NCI-H345 treated with DMSO at 0.1 percent for 48 hours (cell line): ENCODE measurements around the gene FOXL3.
"Not testable (repeated sequence)": the region's sequence is repeated elsewhere in the genome, so short reads cannot be mapped to it uniquely, and the experiment has no call there.

Experiments
- DNase-seq: peaks from one replicate; lab custom pipeline; 2025; ENCODE audit not compliant: unreplicated experiment; lab: John Stamatoyannopoulos, UW

The FOXL3 gene

DNA sequence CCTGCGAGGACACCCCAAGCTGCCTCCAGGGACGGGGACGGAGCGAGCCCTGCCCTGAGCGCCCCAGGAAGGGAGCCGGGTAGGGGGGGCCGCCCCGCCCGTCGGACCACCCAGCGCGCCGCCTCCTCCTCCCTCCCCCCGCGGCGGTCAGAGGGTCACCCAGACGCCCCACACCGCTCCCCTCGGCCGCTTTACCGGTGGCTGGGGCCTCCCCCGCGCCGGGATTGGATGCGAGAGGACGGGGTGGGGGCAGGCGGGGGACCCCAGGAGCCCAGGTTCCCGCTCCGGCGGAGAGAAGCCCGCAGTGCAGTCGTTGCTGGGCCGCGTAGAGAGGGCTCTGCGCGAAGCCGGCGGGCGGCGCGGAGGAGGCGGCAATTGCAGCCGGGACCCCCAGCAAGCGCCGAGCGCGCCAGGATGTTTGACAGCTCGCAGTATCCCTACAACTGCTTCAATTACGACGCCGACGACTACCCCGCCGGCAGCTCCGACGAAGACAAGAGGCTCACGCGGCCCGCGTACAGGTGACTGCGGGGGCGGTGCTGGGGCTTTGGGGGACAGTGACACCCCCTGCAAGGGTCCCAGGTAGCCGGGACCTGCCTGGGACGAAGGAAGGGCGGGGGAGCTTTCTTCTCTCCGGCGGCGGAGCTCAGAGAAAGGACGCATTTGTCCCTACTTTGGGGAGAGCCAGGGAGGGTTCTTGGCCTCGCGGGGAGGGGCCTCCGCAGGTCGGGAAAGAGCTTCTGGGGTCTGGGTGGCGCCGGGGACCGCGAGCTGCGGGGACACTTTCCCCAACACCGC, at the start of gene FOXL3:
FOXL3 (plus strand) TSS at position 415 of the 798 bp plus-strand sequence; CDS start at position 415, 0 bp downstream.
- DNase-seq, result no peak

DNA sequence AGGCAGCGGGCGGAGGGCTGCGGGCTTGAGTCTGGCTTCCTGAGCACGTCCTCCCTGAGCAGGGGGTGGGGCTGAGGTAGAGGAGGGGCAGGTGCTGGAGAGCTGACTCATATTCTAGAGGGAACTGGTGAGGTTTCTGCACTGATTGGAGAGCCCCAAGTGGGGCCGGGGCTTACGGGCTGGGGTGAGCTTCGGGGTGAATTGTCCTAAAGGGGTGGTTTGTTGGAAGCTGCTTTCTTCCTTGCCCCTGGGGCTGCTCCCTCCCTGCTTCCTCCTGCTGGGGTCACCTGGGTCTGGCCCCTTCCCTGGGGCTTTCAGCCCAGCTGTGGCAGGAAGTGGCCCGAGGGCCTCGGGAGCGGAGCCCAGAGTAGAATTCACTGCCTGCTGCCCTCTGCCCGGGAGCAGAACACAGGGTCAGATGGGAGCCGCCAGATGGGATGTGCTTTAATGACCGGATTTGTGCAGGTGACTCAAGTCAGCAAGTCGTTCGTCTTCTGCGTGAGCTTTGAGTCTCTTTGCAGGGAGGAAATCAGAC, 49.0 kb upstream of the FOXL3 start:
- no peak for DNase-seq

DNA sequence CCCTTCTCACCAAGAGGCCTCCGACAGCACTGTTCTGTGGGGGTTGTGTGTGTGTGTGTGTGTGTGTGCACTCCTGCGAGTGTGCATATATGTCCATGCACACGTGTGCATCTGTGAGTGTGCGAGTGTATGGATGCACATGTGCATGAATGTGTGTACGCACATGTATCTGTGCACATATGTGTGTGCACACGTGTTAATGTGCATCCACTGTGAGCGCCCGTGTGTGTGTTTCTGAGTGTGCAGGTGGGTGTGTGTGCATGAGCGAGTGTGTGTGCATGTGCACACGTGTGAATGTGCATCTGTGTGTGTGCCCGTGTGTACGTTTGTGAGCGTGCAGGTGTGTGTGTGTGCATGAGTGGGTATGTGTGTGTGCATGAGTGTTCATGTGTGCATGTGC, 48.5 kb upstream of the FOXL3 start:
- no peak for DNase-seq

DNA sequence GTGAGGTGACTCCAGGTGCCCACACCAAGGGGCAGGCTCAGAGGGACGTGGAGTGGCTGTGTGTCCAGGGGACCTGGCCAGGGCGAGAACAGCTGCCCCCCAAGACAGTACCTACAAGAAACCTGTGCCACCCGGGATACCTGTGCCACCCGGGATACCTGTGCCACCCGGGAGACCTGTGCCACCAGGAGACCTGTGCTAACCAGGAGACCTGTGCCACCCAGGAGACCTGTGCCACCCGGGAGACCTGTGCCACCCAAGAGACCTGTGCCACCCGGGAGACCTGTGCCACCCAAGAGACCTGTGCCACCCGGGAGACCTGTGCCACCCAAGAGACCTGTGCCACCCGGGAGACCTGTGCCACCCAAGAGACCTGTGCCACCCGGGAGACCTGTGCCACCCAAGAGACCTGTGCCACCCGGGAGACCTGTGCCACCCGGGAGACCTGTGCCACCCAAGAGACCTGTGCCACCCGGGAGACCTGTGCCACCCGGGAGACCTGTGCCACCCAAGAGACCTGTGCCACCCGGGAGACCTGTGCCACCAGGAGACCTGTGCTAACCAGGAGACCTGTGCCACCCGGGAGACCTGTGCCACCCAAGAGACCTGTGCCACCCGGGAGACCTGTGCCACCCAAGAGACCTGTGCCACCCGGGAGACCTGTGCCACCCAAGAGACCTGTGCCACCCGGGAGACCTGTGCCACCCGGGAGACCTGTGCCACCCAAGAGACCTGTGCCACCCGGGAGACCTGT, 47.0 kb upstream of the FOXL3 start:
- DNase-seq, result not testable (repeated sequence)

DNA sequence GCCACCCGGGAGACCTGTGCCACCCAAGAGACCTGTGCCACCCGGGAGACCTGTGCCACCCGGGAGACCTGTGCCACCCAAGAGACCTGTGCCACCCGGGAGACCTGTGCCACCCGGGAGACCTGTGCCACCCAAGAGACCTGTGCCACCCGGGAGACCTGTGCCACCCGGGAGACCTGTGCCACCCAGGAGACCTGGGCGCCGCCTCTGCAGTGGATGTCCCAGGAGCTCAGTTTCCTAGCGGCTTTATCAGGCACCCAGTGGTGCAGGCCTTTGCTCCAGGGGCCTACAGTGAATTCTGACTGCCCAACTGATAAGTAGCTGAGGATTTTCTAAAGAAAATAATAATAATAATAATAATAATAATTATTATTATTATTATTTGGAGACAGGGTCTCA, 46.4 kb upstream of the FOXL3 start:
- DNase-seq, result not testable (repeated sequence)

DNA sequence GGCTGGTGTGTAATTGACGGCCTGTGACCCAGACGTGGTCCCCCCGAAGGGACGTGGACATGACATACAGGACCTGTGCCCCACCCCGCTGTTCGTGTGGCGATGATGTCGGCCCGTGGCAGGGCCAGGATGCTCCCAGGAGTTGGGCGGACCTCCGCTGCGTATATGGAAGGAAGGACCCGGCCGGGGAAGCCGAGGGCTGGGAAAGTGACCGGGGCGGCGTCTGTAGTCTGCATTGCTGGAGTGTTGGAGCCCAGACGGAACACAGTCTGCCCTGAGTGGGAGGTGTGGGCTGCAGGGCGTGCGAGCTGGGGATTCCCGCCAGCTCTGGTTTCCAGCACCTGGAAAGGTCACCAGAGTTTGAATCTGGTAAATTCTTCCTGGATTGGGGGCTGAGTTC, 45.0 kb upstream of the FOXL3 start:
- DNase-seq, result no peak

DNA sequence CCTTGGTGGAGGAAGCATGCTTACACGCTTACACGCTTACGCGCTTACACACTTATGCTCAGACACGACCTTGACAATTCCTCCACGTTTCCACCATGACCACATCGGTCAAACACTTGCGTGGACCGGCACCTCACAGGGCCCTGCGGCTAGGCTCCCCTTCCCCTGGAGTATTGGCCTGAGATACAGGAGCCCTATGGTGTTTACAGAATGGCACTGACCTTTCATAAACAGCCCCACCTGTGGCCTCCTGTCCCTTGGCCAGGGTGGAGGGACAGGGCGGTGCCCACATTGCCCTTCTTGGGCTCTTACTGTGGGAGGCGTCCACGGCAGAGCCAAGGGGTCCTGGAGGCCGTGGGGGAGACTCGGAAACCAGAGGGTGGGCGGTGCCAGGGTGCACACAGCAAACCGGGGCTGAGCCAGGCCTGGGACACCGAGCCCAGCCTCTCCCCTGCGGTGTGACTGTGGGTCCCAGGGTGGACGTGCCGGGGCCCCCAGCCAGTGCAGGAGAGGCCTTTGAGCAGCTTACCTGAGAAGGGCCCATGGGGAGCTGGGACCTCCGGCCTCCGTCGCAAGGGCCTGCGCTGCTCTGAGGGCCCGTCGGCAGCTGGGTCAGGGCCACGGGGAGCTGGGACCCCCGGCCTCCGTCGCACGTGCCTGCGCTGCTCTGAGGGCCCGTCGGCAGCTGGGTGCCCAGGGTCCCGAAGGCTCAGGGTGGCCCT, 44.2 kb upstream of the FOXL3 start:
- DNase-seq, result no peak

DNA sequence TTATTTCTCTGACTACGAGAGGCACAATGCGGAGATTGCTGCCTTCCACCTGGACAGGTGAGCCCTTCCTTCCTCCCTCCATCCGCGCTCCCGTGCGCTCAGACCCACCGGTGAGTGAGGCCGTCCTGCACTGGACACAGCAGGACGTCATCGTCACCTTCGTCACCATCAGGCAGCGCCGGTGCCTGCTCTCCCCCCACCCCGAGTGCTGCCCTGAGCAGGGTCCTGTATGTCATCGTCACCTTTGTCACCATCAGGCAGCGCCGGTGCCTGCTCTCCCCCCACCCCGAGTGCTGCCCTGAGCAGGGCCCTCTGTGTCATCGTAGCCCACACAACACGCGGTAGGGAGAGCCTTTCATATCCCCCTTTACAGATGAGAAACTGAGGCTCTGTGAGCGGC, 43.5 kb upstream of the FOXL3 start:
- no peak for DNase-seq

DNA sequence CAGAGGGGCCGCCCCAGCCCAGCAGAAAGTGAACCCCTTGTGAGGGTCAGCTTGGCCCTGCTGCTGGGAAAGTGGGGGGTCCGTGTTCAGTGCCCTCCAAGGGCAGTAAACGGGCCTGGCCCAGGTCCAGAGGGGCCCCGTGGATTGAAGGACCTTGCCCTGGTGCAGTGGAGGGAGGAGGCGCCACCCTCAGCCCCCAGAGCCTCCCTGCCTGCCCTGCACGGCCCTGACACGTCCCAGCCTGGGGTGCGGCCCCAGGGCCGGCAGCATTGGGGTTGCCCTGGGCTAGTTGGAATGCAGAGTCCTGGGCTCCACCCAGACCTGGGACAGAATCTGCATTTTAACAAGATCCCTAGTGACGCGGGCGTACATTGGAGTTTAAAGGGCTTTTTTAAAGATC, 42.8 kb upstream of the FOXL3 start:
- DNase-seq, result no peak

DNA sequence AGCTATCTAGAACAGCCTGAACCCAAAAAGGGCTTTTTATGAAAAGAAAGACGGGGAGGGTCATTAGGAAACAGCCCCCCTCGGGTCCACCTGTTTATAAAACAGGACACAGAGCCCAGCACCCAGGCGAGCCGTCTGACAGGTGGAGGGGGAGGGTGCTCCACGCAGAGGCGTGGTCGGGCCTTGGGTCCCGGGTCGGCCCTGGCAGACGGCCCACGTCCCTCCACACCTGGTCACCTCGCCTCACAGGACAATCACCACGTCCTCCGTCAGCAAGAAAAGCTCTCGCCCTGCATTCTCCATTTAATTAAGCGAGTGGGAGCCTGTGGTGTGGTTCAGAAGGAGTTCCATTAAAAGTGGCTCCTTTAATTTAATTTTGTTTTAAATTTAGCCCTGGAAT, 42.3 kb upstream of the FOXL3 start:
- no peak for DNase-seq

DNA sequence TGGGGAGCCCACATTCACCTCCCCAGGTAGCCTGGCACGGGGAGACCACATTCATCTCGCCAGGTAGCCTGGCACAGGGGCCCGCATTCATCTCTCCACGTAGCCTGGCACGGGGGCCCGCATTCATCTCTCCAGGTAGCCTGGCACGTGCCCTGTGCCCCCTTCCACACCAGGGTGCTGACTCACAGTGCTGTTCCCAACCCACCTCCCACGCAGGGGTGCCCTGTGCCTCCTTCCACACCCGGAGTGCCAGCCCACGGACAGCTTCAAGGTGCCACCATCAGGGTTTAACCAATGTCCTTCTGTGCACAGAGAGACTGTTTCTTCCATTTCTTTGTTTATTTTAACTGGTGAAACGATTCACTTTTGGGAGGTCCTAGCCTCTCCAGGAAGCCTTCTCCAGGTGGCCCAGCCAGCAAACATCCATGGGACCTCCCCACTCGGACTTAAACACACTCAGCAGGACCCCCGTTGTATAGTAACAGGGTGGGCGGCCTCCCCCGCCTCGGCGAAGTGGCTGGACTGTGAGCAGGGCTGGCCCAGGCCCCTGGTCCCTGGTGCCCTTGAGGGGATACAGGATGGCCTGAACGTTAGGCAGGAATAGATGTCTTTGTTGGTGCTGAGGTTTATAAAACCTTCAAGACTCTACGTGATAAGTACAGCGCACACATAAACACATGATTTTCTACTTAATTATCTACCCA, 41.1 kb upstream of the FOXL3 start:
- DNase-seq, result no peak

DNA sequence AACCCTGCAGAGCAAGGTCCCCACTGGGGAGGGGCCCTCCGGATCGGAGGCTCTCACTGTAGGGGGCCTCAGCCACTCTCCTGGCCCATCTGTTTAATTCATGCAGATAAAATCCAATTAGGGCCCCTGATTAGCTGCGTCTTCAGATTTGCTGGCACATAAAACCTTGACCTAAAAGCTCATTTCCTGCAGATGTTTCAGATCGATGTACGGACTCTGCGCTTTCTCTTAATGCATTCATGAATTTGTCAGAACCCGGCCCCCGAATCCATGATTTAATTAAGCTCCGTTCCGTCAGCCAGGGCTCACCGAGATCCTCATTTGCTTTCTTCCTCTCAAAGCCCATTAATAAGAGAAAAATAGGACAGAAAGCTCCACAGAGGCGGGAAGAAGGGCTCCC, 40.0 kb upstream of the FOXL3 start:
- DNase-seq, result no peak

DNA sequence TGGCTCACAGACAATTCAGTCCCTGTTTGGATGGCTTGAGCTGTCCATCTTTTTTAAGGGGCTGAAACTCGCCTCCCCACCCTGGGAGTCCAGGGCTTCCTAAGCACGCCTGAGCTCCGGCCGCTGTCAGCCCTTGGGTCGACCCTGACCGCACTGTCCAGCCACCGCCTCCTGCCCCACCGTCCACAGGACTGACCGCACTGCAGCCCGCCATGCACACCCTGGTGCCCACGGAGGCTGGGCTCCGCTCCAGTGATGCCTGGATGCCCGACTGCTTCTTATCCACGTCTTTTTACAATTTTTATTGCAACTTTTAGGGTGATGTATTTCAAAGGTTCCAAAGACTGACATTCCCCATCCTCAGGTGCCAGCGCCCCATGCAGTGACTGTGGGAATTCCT, 39.4 kb upstream of the FOXL3 start:
- no peak for DNase-seq

DNA sequence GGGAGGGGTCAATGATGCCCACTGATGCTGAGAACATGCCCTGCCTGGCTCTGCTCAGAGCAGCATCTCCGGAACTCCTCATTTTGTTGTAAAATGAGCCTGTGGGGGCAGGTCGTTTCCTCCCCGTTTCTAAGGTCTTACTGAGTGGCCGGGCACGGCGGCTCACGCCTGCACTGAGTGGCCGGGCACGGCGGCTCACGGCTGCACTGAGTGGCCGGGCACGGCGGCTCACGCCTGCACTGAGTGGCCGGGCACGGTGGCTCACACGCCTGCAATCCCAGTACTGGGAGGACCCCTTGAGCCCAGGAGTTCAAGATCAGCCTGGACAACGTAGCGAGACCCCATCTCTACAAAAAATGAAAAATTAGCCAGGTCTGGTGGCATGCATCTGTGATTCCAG, 39.0 kb upstream of the FOXL3 start:
- no peak for DNase-seq

DNA sequence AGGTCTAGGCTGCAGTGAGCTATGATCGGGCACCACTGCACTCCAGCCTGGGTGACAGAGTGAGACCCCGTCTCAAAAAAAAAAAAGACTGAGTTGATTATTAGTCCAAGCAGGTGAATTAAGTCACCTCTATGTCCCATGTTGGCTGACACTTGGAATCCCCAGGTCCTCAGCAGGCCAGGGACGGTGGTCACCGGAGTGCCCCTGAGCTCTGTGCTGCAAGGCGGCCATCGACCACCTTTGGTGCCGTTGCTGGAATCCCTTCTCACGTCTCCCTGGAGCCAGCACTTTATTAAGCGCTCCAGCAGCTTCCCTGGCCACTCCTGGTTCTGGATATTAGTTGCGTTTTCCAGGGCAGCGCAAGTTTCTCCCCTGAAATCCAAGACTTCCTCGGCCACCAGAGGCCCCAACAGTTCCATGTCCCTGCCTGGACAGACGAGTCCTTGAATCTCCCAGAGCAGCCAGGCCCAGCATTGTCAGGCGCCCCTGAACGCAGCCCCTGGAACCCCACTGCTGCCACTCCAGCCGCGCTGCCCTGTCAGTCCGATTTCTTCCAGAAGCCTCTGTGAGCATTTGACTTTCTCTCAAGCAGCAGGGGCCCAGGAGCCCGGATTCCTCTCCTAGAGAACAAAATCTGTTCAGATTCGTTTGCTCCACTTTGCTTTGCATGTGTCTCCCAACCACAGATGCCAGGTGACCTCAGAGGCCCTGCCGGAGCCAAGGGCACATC, 38.4 kb upstream of the FOXL3 start:
- DNase-seq, result no peak

DNA sequence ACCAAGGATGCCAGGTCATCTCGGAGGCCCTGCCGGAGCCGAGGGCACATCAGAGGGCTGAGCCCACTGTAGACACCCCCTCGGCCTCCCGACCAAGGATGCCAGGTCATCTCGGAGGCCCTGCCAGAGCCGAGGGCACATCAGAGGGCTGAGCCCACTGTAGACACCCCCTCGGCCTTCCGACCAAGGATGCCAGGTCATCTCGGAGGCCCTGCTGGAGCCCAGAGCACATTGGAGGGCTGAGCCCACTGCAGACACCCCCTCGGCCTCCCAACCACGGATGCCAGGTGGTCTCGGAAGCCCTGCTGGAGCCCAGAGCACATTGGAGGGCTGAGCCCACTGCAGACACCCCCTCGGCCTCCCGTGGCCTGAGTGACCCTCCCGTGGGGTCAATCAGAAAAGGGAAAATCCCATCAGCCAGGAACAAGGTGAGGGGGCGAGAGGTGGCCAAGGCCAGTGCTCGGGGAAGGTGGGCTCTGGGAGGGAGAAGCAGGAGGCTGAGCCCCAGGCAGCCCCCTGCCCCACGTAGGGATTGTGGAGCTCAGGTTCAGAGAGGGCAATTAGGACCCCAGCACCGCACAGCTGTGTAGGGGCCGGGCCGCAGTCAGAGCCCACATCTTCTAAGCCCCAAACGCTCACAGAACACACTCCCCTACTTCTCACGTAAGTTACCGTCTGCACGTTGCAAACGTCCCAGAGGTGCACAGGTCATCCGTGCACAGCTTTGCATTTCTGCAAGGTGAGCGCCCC, 37.6 kb upstream of the FOXL3 start:
- no peak for DNase-seq

DNA sequence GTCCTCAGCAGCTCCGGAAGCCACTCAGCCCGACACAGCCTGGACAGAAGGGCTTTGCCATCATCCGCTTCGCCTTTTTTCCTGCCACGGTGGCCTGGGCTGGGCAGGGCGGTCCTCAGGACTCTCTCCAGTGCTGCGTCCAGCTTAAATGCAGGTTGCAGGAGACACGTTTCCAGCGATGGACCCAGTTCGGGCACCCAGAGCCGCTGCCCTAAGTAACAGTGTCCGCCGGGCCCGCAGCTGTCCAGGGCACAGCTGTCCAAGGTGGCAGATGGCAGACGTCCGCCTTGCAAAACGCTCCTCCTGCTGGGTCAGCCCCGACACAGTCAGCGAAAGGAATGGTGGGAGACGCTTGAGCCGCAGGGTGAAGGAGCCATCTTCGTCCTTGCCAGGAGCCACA, 37.0 kb upstream of the FOXL3 start:
- DNase-seq, result no peak

DNA sequence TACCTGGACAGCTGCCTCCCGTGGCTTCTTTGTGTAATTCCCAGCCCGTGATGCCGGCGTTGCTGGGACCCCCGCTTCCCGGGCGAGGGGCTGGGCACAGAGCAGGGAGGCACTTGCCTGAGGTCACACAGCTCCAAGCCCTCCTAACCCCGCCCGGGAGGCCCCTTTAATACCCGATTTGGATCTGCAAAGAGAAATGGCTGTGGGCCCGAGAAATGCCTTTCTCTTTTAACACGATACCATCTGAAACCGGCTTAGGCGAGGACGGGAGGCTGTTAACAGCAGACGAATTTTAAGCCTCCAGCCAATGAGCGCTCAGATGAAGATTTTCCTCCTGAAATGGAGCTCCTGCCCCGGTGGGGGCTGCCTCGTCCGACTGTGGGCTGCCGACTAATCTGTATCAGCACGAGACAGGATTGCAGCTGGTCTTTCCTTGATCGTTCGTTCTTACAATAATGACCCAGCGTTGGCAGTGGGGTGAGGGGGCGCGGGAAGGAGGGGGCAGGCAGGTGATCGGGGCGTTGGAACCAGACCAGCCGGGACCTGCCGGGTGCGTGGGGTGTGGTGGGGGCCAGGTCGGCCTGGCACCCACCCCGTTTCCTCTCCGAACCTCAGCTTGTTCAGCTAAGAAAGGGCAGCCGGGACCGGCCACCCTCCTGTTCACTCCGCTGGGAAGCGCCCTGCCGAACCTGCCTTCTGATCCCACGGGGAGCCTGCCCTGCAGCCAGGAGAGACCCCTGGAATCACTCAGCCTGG, 36.2 kb upstream of the FOXL3 start:
- DNase-seq, result no peak
